Measurements from ENCODE around the gene ARID1A.

ARID1A gene

GRCh38 chr1:26733392-26733791, 37.6 kb downstream of the ARID1A start:
- H3K27me3 ChIP-seq (ENCODE audit: control insufficient read depth, insufficient read depth, low read length), result no peaks in the 10 kb centered on the region
- no peak overlapping the region for H3K27ac ChIP-seq
- no peaks in the 10 kb centered on the region for H3K36me3 ChIP-seq (ENCODE audit: control insufficient read depth, insufficient read depth, low read length)
- no peak overlapping the region for H2AFZ ChIP-seq
- no peak overlapping the region for H3K4me3 ChIP-seq (ENCODE audit: low read depth, low read length)
- H3K4me2 ChIP-seq (ENCODE audit: low read length), result no peak overlapping the region
- H3K79me2 ChIP-seq, result peaks cover 8% of the 10 kb centered on the region
- H3K9me3 ChIP-seq (ENCODE audit: control insufficient read depth, low read length), result no peaks in the 10 kb centered on the region
- no peak overlapping the region for H3K9ac ChIP-seq
- no peaks in the 10 kb centered on the region for H3K4me1 ChIP-seq
- TF ChIP-seq, protein P1, sequence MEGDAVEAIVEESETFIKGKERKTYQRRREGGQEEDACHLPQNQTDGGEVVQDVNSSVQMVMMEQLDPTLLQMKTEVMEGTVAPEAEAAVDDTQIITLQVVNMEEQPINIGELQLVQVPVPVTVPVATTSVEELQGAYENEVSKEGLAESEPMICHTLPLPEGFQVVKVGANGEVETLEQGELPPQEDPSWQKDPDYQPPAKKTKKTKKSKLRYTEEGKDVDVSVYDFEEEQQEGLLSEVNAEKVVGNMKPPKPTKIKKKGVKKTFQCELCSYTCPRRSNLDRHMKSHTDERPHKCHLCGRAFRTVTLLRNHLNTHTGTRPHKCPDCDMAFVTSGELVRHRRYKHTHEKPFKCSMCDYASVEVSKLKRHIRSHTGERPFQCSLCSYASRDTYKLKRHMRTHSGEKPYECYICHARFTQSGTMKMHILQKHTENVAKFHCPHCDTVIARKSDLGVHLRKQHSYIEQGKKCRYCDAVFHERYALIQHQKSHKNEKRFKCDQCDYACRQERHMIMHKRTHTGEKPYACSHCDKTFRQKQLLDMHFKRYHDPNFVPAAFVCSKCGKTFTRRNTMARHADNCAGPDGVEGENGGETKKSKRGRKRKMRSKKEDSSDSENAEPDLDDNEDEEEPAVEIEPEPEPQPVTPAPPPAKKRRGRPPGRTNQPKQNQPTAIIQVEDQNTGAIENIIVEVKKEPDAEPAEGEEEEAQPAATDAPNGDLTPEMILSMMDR (IDR thresholded peaks at IDR 0.05), result no peak

GRCh38 chr1:26733982-26734381, 38.2 kb downstream of the ARID1A start:
- H3K9ac ChIP-seq, result no peak overlapping the region
- no peaks in the 10 kb centered on the region for H3K36me3 ChIP-seq (ENCODE audit: control insufficient read depth, insufficient read depth, low read length)
- H3K4me2 ChIP-seq (ENCODE audit: low read length), result no peak overlapping the region
- no peaks in the 10 kb centered on the region for H3K9me3 ChIP-seq (ENCODE audit: control insufficient read depth, low read length)
- H3K27me3 ChIP-seq (ENCODE audit: control insufficient read depth, insufficient read depth, low read length), result no peaks in the 10 kb centered on the region
- no peaks in the 10 kb centered on the region for H3K4me1 ChIP-seq
- no peak overlapping the region for H2AFZ ChIP-seq
- H3K79me2 ChIP-seq, result peaks cover 6% of the 10 kb centered on the region
- H3K4me3 ChIP-seq (ENCODE audit: low read depth, low read length), result no peak overlapping the region
- H3K27ac ChIP-seq, result no peak overlapping the region
- TF ChIP-seq, protein P1 (IDR thresholded peaks at IDR 0.05), result no peak

DNA sequence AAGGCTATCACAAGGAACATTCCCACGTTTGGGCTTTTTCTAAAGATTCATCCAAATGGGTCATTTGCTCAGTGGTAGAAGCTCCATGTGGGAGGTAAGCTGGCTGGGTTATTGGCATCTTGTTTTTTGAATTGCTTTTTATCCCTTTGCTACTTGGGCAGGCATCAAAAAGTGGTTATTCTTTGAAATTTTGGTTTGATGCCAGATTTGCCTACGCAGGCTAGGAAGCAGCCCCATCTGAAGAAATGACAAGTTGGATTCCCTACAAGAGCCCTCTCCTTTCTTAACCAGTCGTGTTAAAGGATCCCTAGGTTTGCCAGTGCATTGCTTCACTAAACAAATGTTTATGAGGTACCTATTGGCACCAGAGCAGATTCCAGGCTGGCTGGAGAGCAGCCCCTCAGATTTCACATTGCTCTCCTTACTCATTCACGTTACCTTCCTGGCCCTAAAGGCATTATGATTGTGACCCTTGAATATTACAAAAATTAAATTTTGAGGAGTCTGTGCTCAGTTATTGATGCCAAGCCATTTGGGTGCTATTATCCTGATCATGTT, 38.8 kb downstream of the ARID1A start:
- Histone ChIP-seq H3K9me3 (ENCODE audit: control insufficient read depth, low read length) (no peaks in the 10 kb centered on the region), H3K79me2 (peaks cover 5% of the 10 kb centered on the region), H3K27ac (no peak overlapping the region), H3K27me3 (ENCODE audit: control insufficient read depth, insufficient read depth, low read length) (no peaks in the 10 kb centered on the region), H3K36me3 (ENCODE audit: control insufficient read depth, insufficient read depth, low read length) (no peaks in the 10 kb centered on the region), H3K4me1 (no peaks in the 10 kb centered on the region), H2AFZ (no peak overlapping the region), H3K4me2 (ENCODE audit: low read length) (no peak overlapping the region), H3K9ac (no peak overlapping the region), H3K4me3 (ENCODE audit: low read depth, low read length) (no peak overlapping the region)
- TF ChIP-seq, protein P1 (IDR thresholded peaks at IDR 0.05), result no peak

- Histone ChIP-seq H3K79me2 (peaks cover 12% of the 10 kb centered on the region), H3K36me3 (ENCODE audit: control insufficient read depth, insufficient read depth, low read length) (no peaks in the 10 kb centered on the region), H3K4me3 (ENCODE audit: low read depth, low read length) (no peak overlapping the region), H3K9ac (no peak overlapping the region), H3K4me2 (ENCODE audit: low read length) (no peak overlapping the region), H3K27ac (no peak overlapping the region), H2AFZ (no peak overlapping the region), H3K27me3 (ENCODE audit: control insufficient read depth, insufficient read depth, low read length) (no peaks in the 10 kb centered on the region), H3K4me1 (peaks cover under 1% of the 10 kb centered on the region), H3K9me3 (ENCODE audit: control insufficient read depth, low read length) (no peaks in the 10 kb centered on the region)
- TF ChIP-seq, protein P1 (IDR thresholded peaks at IDR 0.05), result no peak
Measured at GRCh38 chr1:26739329-26739914, 43.6 kb downstream of the ARID1A start.
